GM18499 (cell line): ENCODE data around the gene LDLRAD4.

ENCODE experiments used
- ATAC-seq: cut with Tn5 transposase; IDR thresholded peaks from one replicate; pipeline ENCODE4 v1.9.1; 2021; ENCODE audit warnings: moderate number of reproducible peaks; ENCODE audit not compliant: insufficient read depth, unreplicated experiment

LDLRAD4 gene

DNA sequence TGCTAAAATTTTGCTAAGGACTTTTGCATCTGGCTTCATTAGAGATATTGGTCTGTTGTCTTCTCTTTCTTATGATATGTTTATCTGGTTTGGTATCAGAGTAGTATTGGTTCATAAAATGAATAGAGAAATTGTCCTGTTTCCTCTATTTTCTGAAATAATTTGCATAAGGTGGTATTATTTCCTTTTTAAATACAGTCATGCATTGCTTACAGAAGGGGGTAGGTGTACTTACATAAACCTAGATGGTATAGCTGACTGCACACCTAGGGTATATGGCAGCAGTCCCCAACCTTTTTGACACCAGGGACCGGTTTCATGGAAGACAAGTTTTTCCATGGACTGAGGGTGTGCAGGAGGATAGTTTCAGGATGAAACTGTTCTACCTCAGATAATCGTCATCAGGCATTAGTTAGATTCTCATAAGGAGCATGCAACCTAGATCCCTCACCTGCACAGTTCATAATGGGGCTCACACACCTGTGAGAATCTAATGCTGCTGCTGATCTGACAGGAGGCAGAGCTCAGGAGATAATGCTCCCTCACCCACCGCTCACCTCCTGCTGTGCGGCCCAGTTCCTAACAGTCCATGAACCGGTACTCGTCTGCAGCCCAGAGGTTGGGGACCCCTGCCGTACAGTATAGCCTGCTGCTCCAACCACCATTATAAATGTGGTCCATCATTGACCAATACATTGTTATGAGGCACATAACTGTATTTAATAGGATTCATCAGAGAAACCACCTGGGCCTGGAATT lies 318.6 kb downstream of the LDLRAD4 start:
- no peak for ATAC-seq

DNA sequence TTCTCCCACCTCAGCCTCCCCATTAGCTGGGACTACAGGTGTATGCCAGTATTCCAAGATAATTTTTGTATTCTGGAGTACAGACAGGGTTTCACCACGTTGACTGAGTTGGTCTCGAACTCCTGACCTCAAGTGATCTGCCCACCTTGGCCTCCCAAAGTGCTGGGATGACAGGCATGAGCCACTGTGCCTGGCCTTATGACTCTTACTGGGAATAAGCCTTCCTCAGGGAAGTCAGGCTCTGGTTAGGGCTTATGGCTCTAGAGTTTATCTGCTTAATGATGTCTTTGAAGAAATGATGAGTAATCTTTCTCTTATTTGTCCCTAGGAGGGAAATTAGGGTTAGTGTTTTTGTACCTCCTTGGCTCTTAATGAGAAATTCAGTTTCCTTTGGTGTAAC lies 320.1 kb downstream of the LDLRAD4 start:
- no peak for ATAC-seq

DNA sequence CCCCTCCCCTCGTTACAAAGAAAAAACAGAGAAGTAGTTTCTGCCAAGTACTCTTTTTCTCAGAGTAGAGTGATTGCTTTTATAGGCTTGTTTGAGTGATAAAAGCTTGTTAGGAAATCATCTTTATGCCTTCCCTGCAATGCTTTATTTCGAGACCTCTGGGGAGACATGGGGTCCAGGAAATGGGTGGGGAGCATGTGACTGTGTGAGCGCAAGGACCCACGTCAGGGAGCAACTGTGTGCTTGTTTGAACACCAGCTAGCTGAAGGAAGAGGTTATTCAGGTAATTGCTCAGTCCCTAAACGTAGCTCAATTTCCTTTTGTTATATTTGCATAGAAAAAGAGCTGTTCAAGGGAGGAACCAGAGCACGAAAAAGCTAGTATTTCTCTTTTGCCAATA lies 320.5 kb downstream of the LDLRAD4 start:
- no peak for ATAC-seq

DNA sequence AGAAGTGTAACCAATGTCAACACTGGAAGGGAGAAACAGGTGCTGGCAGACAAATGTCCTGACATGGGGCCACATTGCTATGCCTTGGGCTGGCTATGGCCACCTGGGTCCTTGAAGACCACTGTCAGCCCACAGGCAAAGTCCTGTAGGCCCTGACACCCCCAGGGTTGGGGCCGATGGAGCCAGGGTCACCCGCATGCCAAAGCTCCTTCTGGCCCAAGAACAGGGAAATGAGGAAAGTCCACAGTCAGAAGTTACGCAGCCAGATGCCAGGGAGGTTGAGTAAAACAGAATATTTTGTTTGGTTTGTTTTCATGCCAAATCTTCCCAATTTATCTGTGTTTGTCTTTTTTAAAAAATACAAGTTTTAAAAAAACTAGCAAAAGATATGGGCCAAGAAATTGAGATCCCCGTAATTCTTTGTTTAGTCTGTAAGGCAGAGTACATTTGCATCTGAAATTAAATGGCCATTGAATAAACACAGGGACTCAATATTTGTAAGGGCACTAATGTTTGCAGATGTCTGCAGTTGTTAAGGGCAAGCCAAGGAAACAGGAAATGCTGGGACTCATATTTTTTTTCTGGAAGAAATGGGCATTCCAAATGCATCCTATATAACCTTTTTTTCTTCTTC lies 321.4 kb downstream of the LDLRAD4 start:
- no peak for ATAC-seq

DNA sequence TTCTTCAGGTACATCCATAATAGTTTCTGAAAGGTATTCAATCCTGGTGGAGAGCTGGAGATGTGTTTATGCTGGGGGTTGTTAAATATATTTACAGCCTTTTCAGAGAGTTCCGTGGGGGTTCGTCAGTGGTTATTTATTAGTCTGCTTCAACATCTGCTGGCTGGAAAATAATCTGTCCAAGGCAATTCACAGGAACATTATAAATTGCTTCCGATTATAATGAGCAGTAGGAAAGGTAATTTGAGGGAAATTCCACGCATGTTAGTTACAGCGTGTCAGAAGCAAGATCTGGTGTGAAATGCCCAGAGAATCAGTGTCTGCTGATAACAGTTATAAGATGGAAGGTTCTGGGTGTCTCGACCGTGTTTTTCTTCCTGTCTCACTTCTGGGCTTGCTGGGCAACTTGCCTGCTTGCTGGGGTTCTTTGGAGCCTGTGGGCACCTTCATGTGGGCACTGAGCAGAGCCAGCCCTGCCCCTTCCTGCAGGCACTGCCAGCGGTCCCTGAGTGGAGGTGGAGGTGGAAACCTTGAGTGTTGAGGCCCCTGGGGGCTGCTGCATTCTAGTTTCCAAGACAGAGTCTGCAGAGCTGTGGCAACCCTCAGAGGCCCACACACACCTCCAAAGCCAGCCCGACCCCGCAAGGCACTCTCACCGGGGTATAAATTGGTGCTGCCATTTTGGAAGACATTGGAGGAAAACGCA lies 322.1 kb downstream of the LDLRAD4 start:
- ATAC-seq: no peak

DNA sequence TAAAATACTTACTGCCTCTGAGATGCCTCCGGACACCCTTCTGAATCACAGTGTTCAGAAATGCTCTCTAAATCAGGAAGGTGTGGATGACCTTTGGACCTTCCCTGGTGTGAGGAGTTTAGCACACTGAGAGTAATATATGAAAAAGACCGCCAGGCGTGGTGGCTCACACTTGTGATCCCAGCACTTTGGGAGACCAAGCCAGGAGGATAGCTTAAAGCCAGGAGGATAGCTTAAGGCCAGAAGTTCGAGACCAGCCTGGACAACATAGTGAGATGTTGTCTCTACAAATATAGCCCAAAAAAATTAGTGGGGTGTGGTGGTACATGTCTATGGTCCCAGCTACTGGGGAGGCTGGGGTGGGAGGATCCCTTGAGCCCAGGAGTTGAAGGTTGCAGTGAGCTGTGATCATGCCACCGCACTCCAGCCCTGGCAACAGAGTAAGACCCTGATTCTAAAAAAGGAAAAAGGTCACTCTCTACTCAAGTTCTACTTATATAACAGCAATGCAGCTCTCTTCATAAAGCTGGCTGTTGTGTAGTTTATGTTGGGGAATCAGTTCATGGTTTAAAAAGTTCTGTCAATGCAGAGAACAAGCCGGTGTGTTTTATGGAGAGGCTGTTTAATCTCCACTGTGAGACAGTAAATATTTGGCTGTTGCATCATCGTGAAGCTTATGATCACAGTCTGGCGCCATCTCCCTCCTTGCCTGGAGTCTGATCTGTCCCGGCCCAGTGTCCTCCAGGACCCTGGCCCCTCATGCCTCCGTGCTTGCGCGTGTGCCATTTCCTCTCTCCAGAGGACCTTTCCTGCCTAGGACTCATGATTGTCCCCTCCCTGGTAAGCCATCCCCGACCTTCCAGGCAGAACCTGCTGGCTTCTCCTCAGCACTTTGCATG lies 323.3 kb downstream of the LDLRAD4 start:
- no peak for ATAC-seq

DNA sequence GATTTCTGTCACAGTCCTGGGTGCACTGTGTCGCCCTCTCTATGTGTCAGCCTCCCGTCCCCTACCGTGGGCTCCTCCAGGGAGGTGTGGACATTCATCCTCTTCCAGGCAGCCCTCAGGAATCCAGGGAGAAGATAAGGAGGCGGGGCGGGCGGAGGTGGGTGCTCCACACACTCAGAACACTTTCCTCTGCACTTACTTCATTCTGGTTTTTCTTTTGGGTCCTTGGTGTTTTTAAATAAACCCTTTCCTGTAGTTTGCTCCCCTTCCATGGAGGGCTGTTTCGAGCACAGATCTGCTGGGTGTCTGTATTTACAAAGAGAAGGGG lies 323.9 kb downstream of the LDLRAD4 start:
- no peak for ATAC-seq

DNA sequence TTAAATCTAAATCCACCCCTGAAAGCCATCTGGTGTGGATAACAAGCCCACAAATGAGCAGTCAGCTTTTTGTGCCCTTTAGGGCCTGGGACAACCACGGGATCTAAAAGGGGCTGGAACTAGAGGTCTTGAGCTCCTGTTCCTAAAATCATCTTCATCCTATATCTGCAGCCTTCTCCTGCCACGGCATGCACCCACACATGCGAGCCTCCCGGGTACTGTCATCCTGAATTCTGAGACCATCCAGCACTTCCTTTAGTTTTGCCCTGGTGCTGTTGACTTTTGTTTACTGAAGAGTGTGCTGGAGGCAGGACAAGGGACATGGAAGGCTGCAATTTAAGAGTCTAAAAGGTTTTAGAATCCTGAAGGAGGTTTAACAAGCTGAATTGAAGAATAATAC lies 324.6 kb downstream of the LDLRAD4 start:
- no peak for ATAC-seq

DNA sequence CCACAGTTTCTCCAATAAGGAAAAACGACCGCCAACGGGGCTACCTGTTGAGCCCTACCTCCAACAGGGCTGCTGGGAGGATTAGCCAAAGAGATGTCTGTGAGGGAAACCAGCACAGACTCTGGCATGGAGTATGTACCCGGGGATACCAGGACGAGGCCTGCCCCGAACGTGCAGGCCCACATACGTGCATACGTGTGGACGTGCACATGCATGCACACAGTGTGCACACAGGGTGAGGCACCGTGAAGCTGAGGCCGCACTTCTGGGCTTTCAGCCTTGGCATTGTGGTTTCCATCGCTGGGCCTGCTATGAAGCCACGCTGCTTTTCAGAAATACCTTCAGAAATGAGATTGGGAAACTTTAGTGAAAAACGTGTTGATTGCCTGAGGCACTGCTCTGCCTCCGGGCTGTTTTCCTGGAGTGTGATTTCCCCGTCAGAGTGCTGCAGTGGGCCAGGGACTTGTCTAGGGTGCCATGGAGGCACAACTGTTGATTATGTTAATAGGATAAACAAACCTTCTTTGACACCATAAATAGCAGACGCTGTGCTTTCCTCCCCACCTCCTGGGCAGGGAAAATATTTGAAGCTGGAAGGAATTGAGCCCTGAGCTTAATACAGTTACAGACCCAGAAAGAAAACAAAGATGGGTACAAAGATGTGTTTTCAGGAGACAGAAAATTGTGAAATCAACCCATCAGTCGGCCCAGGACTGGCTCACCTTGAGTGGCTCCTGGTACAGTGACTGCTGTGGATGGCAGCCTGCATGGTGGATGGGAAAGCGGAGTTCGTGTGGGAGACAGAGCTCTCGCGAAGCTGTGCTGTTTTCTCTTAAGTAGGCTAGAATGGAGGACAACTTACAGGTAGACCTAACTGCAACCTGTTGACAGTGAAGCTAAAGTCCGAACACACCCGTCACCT lies 325.5 kb downstream of the LDLRAD4 start:
- no peak for ATAC-seq

DNA sequence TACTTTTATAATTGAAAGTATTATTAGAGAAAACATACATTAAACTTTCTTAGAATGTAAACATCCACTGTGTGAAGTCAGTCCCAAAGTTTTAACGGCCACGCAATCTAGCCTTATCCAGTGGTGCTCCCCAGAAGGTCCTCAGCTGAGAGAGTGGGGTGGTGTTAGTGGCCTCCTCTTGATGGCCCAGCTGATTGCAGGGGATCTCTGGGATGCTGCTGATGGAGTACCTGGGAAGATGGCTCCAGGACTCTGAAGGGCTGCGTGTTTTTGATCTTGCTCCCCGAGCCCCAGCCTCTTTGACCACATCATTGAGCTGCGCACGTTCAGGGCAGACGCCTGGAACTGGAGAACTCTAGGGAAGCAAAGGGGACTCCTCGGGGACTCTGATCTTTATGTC lies 326.4 kb downstream of the LDLRAD4 start:
- no peak for ATAC-seq

DNA sequence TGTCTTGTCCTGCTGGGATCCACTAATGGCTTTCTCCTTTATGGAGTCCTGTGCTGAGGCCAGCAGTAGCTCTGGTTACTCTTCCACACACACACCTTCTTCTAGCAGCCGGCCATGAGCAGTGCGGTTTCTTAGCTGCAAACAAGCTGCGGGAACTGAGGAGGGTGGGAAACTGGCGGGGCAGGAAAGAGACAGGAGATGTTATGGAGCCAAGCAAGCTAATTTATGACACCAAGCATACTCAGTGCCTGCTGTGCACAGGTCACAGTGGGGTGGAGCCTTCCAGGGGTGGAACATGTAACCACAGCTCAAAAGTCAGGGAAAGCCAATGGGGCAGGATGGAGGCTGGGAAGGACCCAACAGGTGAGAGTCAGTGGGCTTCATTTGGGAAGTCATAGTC lies 327.0 kb downstream of the LDLRAD4 start:
- ATAC-seq: no peak

DNA sequence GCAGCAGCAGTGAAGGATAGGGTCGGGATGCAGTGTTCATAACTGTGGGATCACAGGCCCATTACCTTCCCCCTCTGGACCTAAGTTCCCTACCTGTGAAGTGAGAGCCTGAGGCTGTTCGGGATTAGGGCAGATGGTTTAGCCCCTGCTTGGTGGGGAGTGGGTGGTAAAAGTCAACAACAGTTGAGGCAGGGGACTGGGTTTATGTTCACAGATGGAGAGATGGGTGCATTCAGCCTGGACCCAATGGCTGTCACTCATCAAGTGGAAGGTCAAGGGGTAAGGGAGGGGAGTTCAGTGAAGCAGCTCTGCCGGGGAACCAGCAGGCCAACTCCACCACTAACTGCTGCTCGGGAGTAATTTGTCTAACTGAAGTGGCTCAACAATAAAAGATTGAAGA lies 327.4 kb downstream of the LDLRAD4 start:
- ATAC-seq: no peak

DNA sequence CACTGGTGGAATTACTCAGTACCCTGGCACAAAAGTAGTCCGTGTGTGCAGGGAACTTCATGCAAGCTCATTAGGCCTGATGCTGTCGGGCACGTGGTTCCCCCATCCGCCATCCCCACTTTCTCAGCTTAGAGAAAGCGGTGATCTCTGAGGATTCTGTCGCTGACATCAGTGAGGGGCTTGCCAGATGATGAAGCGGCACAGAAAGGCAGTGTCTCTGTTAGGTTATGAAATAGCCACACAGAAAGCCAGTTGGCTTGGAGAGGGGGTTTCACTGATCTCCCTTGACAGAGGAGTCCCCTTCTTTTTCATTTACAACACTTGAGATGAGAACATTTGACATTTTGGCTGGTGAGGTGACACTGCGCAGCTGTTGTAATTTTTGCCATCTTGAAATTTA lies 328.1 kb downstream of the LDLRAD4 start:
- no peak for ATAC-seq

DNA sequence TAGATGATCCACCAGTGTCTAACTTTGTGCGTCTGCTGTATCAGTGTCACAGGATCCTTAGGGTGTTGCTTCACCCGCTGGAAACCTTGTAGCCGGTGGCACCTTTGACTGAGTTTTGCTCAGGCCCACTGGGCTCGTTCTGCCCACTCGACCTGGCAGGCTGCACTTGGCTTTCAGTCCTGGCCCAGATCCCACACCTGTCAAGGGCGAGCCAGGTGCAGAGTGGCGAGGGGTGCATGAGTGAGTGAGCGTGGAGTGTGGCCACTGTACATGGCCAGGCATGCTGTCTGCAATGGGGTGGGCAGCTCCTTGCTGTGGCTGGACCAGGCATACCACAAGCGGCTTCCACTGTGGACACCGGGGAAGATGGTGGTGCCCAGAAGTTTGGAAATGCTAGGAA lies 328.8 kb downstream of the LDLRAD4 start:
- ATAC-seq: no peak

DNA sequence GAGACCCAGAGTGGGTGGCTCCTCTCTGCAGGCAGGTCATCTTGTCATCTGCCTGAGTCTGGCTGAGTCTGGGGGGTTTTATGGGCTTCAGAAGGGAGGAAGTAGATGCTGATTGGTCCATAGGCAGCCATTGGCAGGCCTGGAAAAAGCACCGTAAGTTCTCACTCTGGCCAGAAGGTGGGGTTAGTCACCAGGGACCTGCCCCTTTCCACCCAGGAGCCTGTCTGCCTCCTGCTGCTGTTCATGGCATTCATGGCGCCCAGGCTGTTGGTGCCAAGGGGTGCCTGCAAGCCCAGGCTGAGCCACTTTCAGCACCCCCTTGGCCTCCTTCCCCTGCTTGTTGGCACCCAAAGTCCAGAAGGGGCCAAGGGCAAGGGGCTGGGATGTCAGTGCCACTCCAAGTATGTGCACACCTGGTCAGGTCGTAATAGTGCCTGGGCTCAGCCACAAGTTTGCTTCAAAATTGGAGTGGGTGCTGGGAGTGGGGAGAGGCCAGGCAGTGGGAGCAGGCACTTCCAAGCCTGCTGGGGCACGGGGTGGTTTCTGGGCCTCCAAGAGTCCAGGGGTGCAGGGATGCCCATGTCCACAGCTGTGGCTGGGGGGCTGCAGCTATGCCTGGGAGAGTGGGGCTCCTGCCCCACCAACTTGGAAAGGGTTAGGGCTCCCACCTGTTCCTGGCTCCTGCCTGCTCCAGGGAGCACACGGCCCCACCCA lies 329.7 kb downstream of the LDLRAD4 start:
- ATAC-seq: no peak

DNA sequence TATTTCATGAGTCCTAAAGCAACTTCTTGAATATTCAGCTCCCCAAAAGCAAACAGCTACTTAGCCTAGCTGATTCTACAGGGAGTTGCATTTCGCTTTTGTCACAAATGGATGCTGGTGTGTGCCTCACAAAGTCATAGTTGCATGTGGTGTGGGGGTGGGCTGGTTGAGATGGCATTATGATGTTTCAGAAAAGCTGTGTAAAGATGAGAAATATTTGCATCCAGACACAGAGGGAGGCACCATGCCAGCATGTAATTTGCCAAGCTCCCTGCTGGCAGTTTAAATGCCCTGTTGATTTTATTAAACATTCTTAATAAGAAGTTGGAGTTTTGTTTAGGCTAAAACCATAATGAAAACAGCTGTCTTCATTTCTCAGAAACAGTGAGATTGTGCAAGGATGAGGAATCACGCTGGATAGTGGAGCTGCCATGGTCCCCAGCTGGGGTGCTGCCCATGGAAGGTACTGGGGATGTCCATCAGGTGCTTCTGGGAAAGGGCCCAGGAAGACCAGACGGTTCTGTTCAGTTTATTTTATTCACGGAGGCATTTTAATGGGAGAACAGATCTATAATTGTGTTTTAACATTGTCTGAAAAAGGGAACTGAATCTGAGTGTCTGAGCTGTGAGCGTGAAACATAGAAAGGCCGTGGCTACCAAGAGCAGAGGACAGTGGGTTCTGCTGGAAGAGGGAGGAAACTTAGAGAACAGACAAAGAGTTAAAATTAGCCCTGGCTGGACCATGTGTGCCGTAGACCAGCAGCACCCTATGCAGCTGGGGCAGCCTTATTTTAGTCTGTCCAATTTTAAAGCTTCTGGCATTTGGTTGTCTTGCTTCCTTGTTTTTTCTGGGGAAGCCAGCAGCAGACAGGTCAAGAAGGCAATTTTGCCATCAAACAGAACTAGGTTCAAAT lies 330.7 kb downstream of the LDLRAD4 start:
- peak; percentile 64 for ATAC-seq

DNA sequence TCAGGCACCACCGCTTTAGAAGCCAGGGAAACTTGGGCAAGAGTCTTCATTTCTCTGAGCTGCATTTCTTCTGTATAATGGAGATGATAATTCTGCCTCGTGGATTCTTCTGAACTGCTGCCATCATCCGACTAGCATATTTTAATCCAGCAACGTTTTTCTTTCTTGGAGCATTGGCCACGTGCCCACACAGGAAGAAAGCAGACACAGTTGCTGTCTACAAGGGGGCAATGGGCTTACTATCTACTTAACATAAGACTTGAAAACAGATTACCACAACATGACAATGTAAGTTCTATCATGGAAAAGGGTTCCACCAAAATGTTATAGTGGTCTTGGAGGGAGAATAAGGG lies 331.3 kb downstream of the LDLRAD4 start:
- no peak for ATAC-seq
